Astrocyte (in vitro differentiated cells and primary cell): ENCODE results near the gene ADAMTS9.

Source experiments
- EZH2 ChIP-seq: IDR thresholded peaks from 2 replicates; pipeline ENCODE4 v1.6.1; 2012; ENCODE audit warnings: mild to moderate bottlenecking, low read length, inconsistent platforms; ENCODE audit not compliant: insufficient read depth
- TF ChIP-seq, protein P1 (sequence below): IDR thresholded peaks from 2 replicates; pipeline ENCODE4 v1.5.1; 2011; ENCODE audit warnings: low read depth, mild to moderate bottlenecking, inconsistent platforms, low read length, moderate library complexity; ENCODE audit not compliant: insufficient read depth

GRCh38 chr3:64654013-64654412, 33.8 kb downstream of the ADAMTS9 start:
- TF ChIP-seq, protein P1, sequence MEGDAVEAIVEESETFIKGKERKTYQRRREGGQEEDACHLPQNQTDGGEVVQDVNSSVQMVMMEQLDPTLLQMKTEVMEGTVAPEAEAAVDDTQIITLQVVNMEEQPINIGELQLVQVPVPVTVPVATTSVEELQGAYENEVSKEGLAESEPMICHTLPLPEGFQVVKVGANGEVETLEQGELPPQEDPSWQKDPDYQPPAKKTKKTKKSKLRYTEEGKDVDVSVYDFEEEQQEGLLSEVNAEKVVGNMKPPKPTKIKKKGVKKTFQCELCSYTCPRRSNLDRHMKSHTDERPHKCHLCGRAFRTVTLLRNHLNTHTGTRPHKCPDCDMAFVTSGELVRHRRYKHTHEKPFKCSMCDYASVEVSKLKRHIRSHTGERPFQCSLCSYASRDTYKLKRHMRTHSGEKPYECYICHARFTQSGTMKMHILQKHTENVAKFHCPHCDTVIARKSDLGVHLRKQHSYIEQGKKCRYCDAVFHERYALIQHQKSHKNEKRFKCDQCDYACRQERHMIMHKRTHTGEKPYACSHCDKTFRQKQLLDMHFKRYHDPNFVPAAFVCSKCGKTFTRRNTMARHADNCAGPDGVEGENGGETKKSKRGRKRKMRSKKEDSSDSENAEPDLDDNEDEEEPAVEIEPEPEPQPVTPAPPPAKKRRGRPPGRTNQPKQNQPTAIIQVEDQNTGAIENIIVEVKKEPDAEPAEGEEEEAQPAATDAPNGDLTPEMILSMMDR, result no peak
- no peak for TF ChIP-seq EZH2
